ENCODE results near the gene MAST2.
"Not testable (repeated sequence)": the region's sequence is repeated elsewhere in the genome, so short reads cannot be mapped to it uniquely, and the experiment has no call there.

MAST2 gene

DNA sequence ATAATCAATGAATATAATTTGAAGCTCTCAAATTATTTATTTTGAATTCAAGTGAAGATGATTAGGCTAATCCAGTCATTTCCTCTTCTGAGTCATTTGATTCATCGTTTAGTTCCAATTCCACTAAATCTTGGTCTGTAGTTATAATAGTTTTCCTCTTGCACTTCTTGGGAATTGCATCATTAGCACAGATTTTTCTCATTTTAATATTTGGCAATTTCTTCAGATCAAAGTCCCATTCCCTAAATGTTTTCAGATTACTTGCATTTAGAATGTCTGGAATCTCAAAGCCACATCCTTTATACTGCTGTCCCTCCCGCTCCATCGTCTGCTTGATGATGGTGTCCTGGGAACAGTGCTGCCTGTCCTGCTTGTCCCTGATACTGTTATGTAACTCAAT is 43.5 kb downstream of the MAST2 start:
- no peak for TF ChIP-seq JUND (IDR thresholded peaks at IDR 0.05; ENCODE audit: low read depth)
- DNase-seq (ENCODE audit: low read depth in 1 of 2, low spot score in 1 of 2): no peak
- in situ Hi-C loops (cut with HindIII; ENCODE audit: low pct_unique_long_range_greater_than_20kb, low sequenced_read_pairs): no loop called here

- TF ChIP-seq JUND (IDR thresholded peaks at IDR 0.05; ENCODE audit: low read depth): no peak
- in situ Hi-C loops (cut with HindIII; ENCODE audit: low pct_unique_long_range_greater_than_20kb, low sequenced_read_pairs): no loop called here
- no peak for DNase-seq (ENCODE audit: low read depth in 1 of 2, low spot score in 1 of 2)
Observed at GRCh38 chr1:45848097-45848496, 44.7 kb downstream of the MAST2 start.

GRCh38 chr1:45848714-45849113 is 45.3 kb downstream of the MAST2 start:
- TF ChIP-seq JUND (IDR thresholded peaks at IDR 0.05; ENCODE audit: low read depth): no peak
- DNase-seq (ENCODE audit: low read depth in 1 of 2, low spot score in 1 of 2): no peak
- in situ Hi-C loops (cut with HindIII; ENCODE audit: low pct_unique_long_range_greater_than_20kb, low sequenced_read_pairs): no loop called here

DNA sequence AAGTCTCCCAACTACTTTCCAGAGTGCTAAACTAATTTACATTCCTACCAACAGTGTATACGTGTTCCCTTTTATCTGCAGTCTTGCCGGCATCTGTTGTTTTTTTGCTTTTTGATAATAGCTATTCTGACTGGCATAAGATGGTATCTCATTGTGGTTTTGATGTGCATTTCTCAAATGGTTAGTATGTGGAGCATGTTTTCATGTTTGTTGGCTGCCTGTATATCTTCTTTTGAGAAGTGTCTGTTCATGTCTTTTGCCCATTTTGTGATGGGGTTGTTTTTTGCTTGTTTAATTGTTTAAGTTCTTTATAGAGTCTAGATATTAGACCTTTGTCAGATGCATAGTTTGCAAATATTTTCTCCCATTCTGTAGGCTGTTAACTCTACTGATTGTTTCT is 46.6 kb downstream of the MAST2 start:
- in situ Hi-C loops (cut with HindIII; ENCODE audit: low pct_unique_long_range_greater_than_20kb, low sequenced_read_pairs): no loop called here
- no peak for DNase-seq (ENCODE audit: low read depth in 1 of 2, low spot score in 1 of 2)
- no peak for TF ChIP-seq JUND (IDR thresholded peaks at IDR 0.05; ENCODE audit: low read depth)

DNA sequence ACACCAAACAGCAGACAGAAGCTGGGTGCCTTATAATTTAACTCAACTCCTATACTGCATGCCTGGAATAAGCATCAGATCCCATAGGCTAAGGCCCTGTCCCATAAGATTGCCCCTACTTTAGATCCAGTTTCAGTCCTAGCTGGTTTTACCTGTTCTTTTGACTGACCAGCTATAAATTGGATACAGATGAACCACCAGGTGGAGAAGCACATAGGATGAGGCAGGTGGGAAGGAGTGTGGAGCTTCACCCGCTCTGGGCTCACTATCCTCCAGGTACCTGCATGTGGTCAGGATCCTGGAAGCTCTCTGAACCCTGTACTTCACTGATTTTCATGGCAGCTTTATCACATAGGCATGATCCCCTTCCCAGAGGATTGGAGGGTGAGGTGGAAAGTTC is 51.3 kb downstream of the MAST2 start:
- in situ Hi-C loops (cut with HindIII; ENCODE audit: low pct_unique_long_range_greater_than_20kb, low sequenced_read_pairs): no loop called here
- no peak for TF ChIP-seq JUND (IDR thresholded peaks at IDR 0.05; ENCODE audit: low read depth)
- peak in 1 of 2 experiments; percentile 82 for DNase-seq (ENCODE audit: low read depth in 1 of 2, low spot score in 1 of 2)

DNA sequence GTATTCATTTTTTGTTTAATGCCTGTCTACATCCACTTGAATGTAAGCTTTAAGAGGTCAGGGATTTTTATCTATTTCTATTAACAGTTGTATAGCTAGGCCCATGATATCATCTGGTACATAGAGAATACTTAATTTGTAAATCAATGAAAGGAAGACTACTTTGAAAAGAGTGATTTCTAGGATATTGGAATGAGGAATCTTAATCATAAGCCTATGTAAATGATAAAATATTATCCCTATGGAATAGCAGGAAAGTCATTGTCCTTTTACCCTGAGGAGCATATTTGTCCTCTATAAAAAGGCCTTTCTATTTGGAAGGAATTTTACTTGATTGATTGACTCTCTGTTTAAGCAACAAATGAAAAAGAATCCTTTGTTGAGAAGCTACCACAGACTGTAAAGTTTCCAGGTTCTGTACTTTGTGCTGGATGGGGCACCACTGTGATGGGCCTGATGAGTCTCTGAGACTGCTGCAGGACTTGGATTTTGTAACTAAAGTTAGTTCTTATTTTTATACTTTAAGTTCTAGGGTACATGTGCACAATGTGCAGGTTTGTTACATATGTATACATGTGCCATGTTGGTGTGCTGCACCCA is 53.8 kb downstream of the MAST2 start:
- in situ Hi-C loops (cut with HindIII; ENCODE audit: low pct_unique_long_range_greater_than_20kb, low sequenced_read_pairs): no loop called here
- DNase-seq (ENCODE audit: low read depth in 1 of 2, low spot score in 1 of 2): no peak
- TF ChIP-seq JUND (IDR thresholded peaks at IDR 0.05; ENCODE audit: low read depth): no peak

- DNase-seq (ENCODE audit: low read depth in 1 of 2, low spot score in 1 of 2); in situ Hi-C loops (cut with HindIII; ENCODE audit: low pct_unique_long_range_greater_than_20kb, low sequenced_read_pairs): not testable (repeated sequence)
Observed at GRCh38 chr1:45857755-45858492, 54.5 kb downstream of the MAST2 start.

- in situ Hi-C loops (cut with HindIII; ENCODE audit: low pct_unique_long_range_greater_than_20kb, low sequenced_read_pairs): no loop called here
- no peak for TF ChIP-seq JUND (IDR thresholded peaks at IDR 0.05; ENCODE audit: low read depth)
- DNase-seq (ENCODE audit: low read depth in 1 of 2, low spot score in 1 of 2): no peak
Observed at GRCh38 chr1:45859221-45859620, 55.8 kb downstream of the MAST2 start.

- in situ Hi-C loops (cut with HindIII; ENCODE audit: low pct_unique_long_range_greater_than_20kb, low sequenced_read_pairs): no loop called here
- DNase-seq (ENCODE audit: low read depth in 1 of 2, low spot score in 1 of 2): no peak
- TF ChIP-seq JUND (IDR thresholded peaks at IDR 0.05; ENCODE audit: low read depth): no peak
Observed at GRCh38 chr1:45862008-45862407, 58.6 kb downstream of the MAST2 start.

- DNase-seq (ENCODE audit: low read depth in 1 of 2, low spot score in 1 of 2): no peak
- TF ChIP-seq JUND (IDR thresholded peaks at IDR 0.05; ENCODE audit: low read depth): no peak
- in situ Hi-C loops (cut with HindIII; ENCODE audit: low pct_unique_long_range_greater_than_20kb, low sequenced_read_pairs): no loop called here
Observed at GRCh38 chr1:45863218-45863617, 59.8 kb downstream of the MAST2 start.

GRCh38 chr1:45864167-45865106 is 61.0 kb downstream of the MAST2 start:
- DNase-seq (ENCODE audit: low read depth in 1 of 2, low spot score in 1 of 2): no peak
- in situ Hi-C loops (cut with HindIII; ENCODE audit: low pct_unique_long_range_greater_than_20kb, low sequenced_read_pairs): no loop called here

DNA sequence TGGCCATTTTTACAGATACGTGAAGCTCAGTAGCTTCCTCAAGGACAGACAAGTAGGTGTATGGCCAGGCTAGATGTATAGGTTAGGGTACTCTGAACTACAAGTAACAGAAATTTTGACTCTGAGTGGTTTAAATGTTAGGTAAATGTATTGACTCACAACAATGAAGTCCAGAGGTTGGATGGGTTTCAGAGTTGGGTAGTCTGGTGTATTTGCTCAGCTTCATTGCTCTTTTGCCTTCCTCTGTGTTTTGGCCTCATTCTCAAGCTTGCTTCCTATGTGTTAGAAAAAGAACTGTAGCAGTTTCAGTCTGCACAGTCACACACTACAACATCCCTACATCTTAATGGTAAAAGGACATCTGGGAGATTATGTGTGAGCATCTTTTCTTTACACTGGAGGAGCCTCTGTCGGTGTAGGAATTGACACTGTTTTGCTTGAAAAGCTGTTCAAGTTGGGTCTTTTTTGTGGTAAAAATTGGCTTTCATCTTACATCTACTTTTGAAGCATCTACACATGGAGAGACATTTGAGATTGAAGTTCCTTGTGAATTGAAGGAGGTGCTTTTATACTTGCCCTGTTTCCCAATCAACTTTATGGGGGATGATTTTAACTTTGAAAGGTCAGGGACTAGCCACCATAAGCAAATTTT is 64.4 kb downstream of the MAST2 start:
- in situ Hi-C loops (cut with HindIII; ENCODE audit: low pct_unique_long_range_greater_than_20kb, low sequenced_read_pairs): no loop called here
- DNase-seq (ENCODE audit: low read depth in 1 of 2, low spot score in 1 of 2): no peak
- no peak for TF ChIP-seq JUND (IDR thresholded peaks at IDR 0.05; ENCODE audit: low read depth)

More at GRCh38 chr1:45864167-45865106, 61.0 kb downstream of the MAST2 start:
- no peak for TF ChIP-seq JUND (IDR thresholded peaks at IDR 0.05; ENCODE audit: low read depth)

All from T47D (cell line).